GM18498 (cell line): ENCODE data around the gene DDX28.
"Not testable (repeated sequence)": the region's sequence is repeated elsewhere in the genome, so short reads cannot be mapped to it uniquely, and the experiment has no call there.

Experiments
- ATAC-seq: cut with Tn5 transposase; IDR thresholded peaks from one replicate; pipeline ENCODE4 v1.9.1; 2021; ENCODE audit warnings: mild to moderate bottlenecking, moderate library complexity; ENCODE audit not compliant: unreplicated experiment

The DDX28 gene

GRCh38 chr16:68037841-68038597 lies 15.0 kb upstream of the DDX28 start:
- ATAC-seq = no peak

GRCh38 chr16:68035227-68035626 lies 12.2 kb upstream of the DDX28 start:
- ATAC-seq = no peak

GRCh38 chr16:68033101-68033500 lies 10.1 kb upstream of the DDX28 start:
- ATAC-seq = no peak

GRCh38 chr16:68031951-68032350 lies 8.9 kb upstream of the DDX28 start:
- ATAC-seq = no peak

GRCh38 chr16:68030108-68030507 lies 7.1 kb upstream of the DDX28 start:
- ATAC-seq = not testable (repeated sequence)

- no peak for ATAC-seq
These were observed 6.0 kb upstream of the DDX28 start for GRCh38 chr16:68028996-68029395.

- no peak for ATAC-seq
These were observed 729 bp downstream of the DDX28 start for GRCh38 chr16:68022278-68022727.

- ATAC-seq = no peak
These were observed 1.5 kb downstream of the DDX28 start for GRCh38 chr16:68021490-68021889.

- no peak for ATAC-seq
These were observed 3.8 kb downstream of the DDX28 start for GRCh38 chr16:68019167-68019680.

GRCh38 chr16:68015681-68016080 lies 7.4 kb downstream of the DDX28 start, which contains the start of gene DPEP2NB:
TSS of gene DPEP2NB (minus strand) at chr16:68015911. CDS start at chr16:68015770, 141 bp downstream.
- no peak for ATAC-seq

GRCh38 chr16:68013440-68013839 lies 9.6 kb downstream of the DDX28 start:
- no peak for ATAC-seq

- ATAC-seq = not testable (repeated sequence)
These were observed 13.2 kb downstream of the DDX28 start for GRCh38 chr16:68009872-68010271.

- no peak for ATAC-seq
These were observed 13.8 kb downstream of the DDX28 start for GRCh38 chr16:68009157-68009735.

- ATAC-seq = no peak
These were observed 17.2 kb downstream of the DDX28 start for GRCh38 chr16:68005786-68006286.

- no peak for ATAC-seq
These were observed 17.8 kb downstream of the DDX28 start for GRCh38 chr16:68005211-68005610.

- no peak for ATAC-seq
These were observed 20.0 kb downstream of the DDX28 start for GRCh38 chr16:68003031-68003430.

GRCh38 chr16:68000450-68000849 lies 22.6 kb downstream of the DDX28 start:
- ATAC-seq = no peak

GRCh38 chr16:67999985-68000384 lies 23.0 kb downstream of the DDX28 start:
- ATAC-seq = no peak

- ATAC-seq = not testable (repeated sequence)
These were observed 24.0 kb downstream of the DDX28 start, which contains the start of gene DPEP2 for GRCh38 chr16:67998779-67999688. TSS of gene DPEP2 (minus strand) at chr16:67999484. CDS start at chr16:67993212, 6,272 bp downstream.

GRCh38 chr16:67998231-67998778 lies 24.7 kb downstream of the DDX28 start:
- ATAC-seq = not testable (repeated sequence)
